Gastrocnemius medialis (tissue), 4 donors: ENCODE data around the gene SLC25A29. TPM values are rescaled to one million over a fixed set of nuclear protein-coding genes. Genes with fewer than 3 reads are reported as not detected.
"Not testable (repeated sequence)": the region's sequence is repeated elsewhere in the genome, so short reads cannot be mapped to it uniquely, and the experiment has no call there.

Source experiments
- ATAC-seq, 2 donors: fragments of 150-250 bp; one replicate each; pipeline ENCODE4 v1.9.1; 2016
- DNase-seq, 2 donors: peaks; one replicate each; pipeline ENCODE4 v3.0.0-alpha.2; 2019
- H3K27ac ChIP-seq, 4 donors: fragments of 200-600 bp; sonication (generic); 1 replicate in 1 of 4; 2 replicates in 3 of 4; pipeline ENCODE4 v1.5.1; 2016 to 2018; ENCODE audit warnings: mild to moderate bottlenecking in 2 of 4, moderate library complexity in 1 of 4
- H3K27me3 ChIP-seq, 3 donors: fragments of 200-600 bp; sonication (generic) in 2 of 3; 1 replicate in 1 of 3; 2 replicates in 2 of 3; pipeline versions ENCODE4 v1.5.1 to v1.6.0; 2016 to 2019; ENCODE audit warnings: mild to moderate bottlenecking in 1 of 3, moderate library complexity in 1 of 3
- H3K36me3 ChIP-seq, 2 donors: fragments of 200-600 bp; sonication (generic) in 1 of 2; one replicate each; pipeline ENCODE4 v1.5.1; 2017 to 2018
- H3K4me1 ChIP-seq, 2 donors: fragments of 200-600 bp; sonication (generic) in 1 of 2; one replicate each; pipeline ENCODE4 v1.5.1; 2016 to 2017; ENCODE audit warnings: mild to moderate bottlenecking in 2 of 2
- H3K4me3 ChIP-seq, 4 donors: fragments of 200-600 bp; sonication (generic) in 3 of 4; 1 replicate in 1 of 4; 2 replicates in 3 of 4; pipeline ENCODE4 v1.5.1; 2016 to 2019; ENCODE audit warnings: mild to moderate bottlenecking in 2 of 4
- H3K9me3 ChIP-seq, 3 donors: fragments of 200-600 bp; sonication (generic) in 2 of 3; 1 replicate in 1 of 3; 2 replicates in 2 of 3; pipeline ENCODE4 v1.5.1; 2016 to 2019
- CTCF ChIP-seq, 5 experiments: fragments of 450-650 bp in 3 of 5; fragments of 200-600 bp in 2 of 5; sonication (generic) in 2 of 5; IDR thresholded peaks in 4 of 5; conservative IDR thresholded peaks in 1 of 5; 1 replicate in 4 of 5; 2 replicates in 1 of 5; pipeline ENCODE4 v1.5.1; 2016 to 2019; ENCODE audit warnings: antibody characterized with exemption in 5 of 5, mild to moderate bottlenecking in 3 of 5, moderate library complexity in 3 of 5
- POLR2A ChIP-seq, 2 donors: fragments of 450-650 bp; IDR thresholded peaks; one replicate each; pipeline ENCODE4 v1.6.1; 2017; ENCODE audit warnings: antibody characterized with exemption in 2 of 2, mild to moderate bottlenecking in 2 of 2, moderate library complexity in 2 of 2
- in situ Hi-C, 4 donors: fragments of 200-750 bp; cut with MboI; loops; one replicate each; pipeline versions ENCODE4 v1.15.0 to v1.8.0; 2017; ENCODE audit warnings: low sequenced_read_pairs in 4 of 4
- intact Hi-C: fragments of 100-400 bp; cut with DNase I; formaldehyde crosslinking; loops from one replicate; pipeline ENCODE4 v1.15.1; 2023; ENCODE audit warnings: low total_unique reads
- total RNA-seq, 4 donors: library from RNA; depleted of rRNA; stranded (reverse); fragments of >200 nt; gene quantifications; one replicate each; pipeline versions ENCODE4 v1.1.0 to v1.2.3, GENCODE V29; 2016

The SLC25A29 gene
- total RNA-seq, 4 donors from 2014 or later, result 9.0 to 17.4 (median 13.4) TPM

GRCh38 chr14:100291305-100292075, 14.8 kb downstream of the SLC25A29 start:
- ATAC-seq, result no peak
- H3K4me1 ChIP-seq, result peaks cover 19 to 22% of the 10 kb centered on the region in 2 donors
- H3K27me3 ChIP-seq, result no peaks in the 10 kb centered on the region
- no peak overlapping the region for H3K4me3 ChIP-seq
- intact Hi-C loops, result no loop called here
- H3K27ac ChIP-seq, result no peak overlapping the region
- H3K36me3 ChIP-seq, result no peaks in the 10 kb centered on the region
- no peaks in the 10 kb centered on the region for H3K9me3 ChIP-seq
- in situ Hi-C loops, result no loop called here
- TF ChIP-seq CTCF (IDR thresholded peaks at IDR 0.05 in 4 of 5, conservative IDR thresholded peaks at IDR 0.05 in 1 of 5) (no peak), POLR2A (IDR thresholded peaks at IDR 0.05) (no peak)
- DNase-seq, result no peak

GRCh38 chr14:100290607-100291304, 15.5 kb downstream of the SLC25A29 start:
- TF ChIP-seq CTCF (IDR thresholded peaks at IDR 0.05 in 4 of 5, conservative IDR thresholded peaks at IDR 0.05 in 1 of 5), result no peak
- no peak for TF ChIP-seq POLR2A (IDR thresholded peaks at IDR 0.05)
- in situ Hi-C loops (no loop called here), intact Hi-C loops (no loop called here)
- ATAC-seq (no peak), DNase-seq (no peak)
- Histone ChIP-seq H3K36me3 (no peaks in the 10 kb centered on the region), H3K27me3 (no peaks in the 10 kb centered on the region), H3K4me3 (no peak overlapping the region), H3K4me1 (peaks cover 23 to 25% of the 10 kb centered on the region in 2 donors), H3K9me3 (no peaks in the 10 kb centered on the region), H3K27ac (no peak overlapping the region)

DNA sequence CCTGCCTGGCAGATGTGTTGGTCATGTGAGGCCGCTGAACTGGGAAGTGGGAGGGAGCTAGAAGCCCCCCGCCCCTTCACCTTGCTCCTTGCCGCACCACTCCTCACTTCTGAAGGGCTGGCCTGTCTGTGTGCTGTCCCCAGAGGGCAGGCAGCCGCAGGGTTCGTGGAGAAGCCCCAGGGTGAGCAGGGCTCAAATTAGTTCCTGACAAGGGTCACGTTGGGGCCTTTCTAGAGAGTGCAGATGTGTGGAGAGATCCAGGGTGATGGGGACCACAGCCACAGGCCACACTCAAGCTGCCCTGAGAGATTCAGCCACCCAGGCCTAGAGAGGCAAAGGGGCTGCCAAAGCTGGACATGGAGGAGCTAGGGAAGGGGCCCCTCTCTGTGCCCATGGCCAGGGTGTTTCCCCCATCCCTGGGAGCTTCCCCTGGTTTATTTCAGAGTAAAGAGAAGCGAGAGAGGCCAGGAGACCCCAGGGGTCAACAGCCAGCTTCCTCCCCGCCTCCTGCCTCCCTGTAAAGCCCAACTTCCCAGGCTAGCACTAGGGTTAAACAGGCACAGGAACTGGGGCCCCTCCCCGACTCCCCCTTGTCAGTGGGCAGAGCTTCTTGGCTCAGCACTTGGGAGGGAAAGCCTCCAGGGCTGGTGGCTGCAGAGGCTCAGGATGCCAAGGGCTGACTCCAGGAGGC, 16.2 kb downstream of the SLC25A29 start:
- in situ Hi-C loops (no loop called here), intact Hi-C loops (loop anchor here (5.0 kb wide), 2 partner anchors 48 to 87 kb away; partner anchors contain the start of gene WDR25)
- ATAC-seq (no peak), DNase-seq (no peak)
- no peak overlapping the region for H3K27ac ChIP-seq
- TF ChIP-seq POLR2A (IDR thresholded peaks at IDR 0.05) (no peak), CTCF (IDR thresholded peaks at IDR 0.05 in 4 of 5, conservative IDR thresholded peaks at IDR 0.05 in 1 of 5) (no peak)
- H3K4me3 ChIP-seq, result no peak overlapping the region
- H3K9me3 ChIP-seq, result no peaks in the 10 kb centered on the region
- peaks cover 23 to 27% of the 10 kb centered on the region in 2 donors for H3K4me1 ChIP-seq
- no peaks in the 10 kb centered on the region for H3K27me3 ChIP-seq
- H3K36me3 ChIP-seq, result no peaks in the 10 kb centered on the region

- H3K9me3 ChIP-seq, result no peaks in the 10 kb centered on the region
- peak overlapping the region in 1 of 4 donors; percentile 33 for H3K27ac ChIP-seq
- no peaks in the 10 kb centered on the region for H3K36me3 ChIP-seq
- no peak overlapping the region for H3K4me3 ChIP-seq
- H3K4me1 ChIP-seq, result peaks cover 21 to 25% of the 10 kb centered on the region in 2 donors
- intact Hi-C loops (loop anchor here (5.0 kb wide), 2 partner anchors 46 to 89 kb away; partner anchors contain the start of gene WDR25), in situ Hi-C loops (no loop called here)
- TF ChIP-seq POLR2A (IDR thresholded peaks at IDR 0.05) (no peak), CTCF (IDR thresholded peaks at IDR 0.05 in 4 of 5, conservative IDR thresholded peaks at IDR 0.05 in 1 of 5) (no peak)
- no peak for DNase-seq
- no peaks in the 10 kb centered on the region for H3K27me3 ChIP-seq
- no peak for ATAC-seq
These were observed 17.7 kb downstream of the SLC25A29 start for GRCh38 chr14:100288382-100289185.

GRCh38 chr14:100287998-100288295, 18.3 kb downstream of the SLC25A29 start:
- H3K36me3 ChIP-seq, H3K9me3 ChIP-seq, H3K4me3 ChIP-seq, DNase-seq, H3K27me3 ChIP-seq, ATAC-seq, in situ Hi-C loops: not testable (repeated sequence)
- intact Hi-C loops, result loop anchor here (5.0 kb wide), 2 partner anchors 46 to 89 kb away; partner anchors contain the start of gene WDR25
- Histone ChIP-seq H3K27ac (peak overlapping the region in 2 of 4 donors; percentile 88 to 98), H3K4me1 (peaks cover 21 to 25% of the 10 kb centered on the region in 2 donors)
